Myocyte (in vitro differentiated cells): ENCODE measurements around the gene TOB1. TPM values are rescaled to one million over a fixed set of nuclear protein-coding genes. Genes with fewer than 3 reads are reported as not detected.
"Not testable (repeated sequence)": the region's sequence is repeated elsewhere in the genome, so short reads cannot be mapped to it uniquely, and the experiment has no call there.

Source experiments
- DNase-seq: peaks from one replicate; pipeline ENCODE4 v3.0.0-alpha.2; 2012; ENCODE audit warnings: low read depth
- total RNA-seq: library from RNA; depleted of rRNA; stranded (reverse); fragments of >200 nt; gene quantifications from 2 replicates; pipeline ENCODE4 v1.2.3, GENCODE V29; 2014

The TOB1 gene
- total RNA-seq, 1 donor from 2014 or later = 26.3 TPM

- no peak for DNase-seq
These were observed 32.3 kb upstream of the TOB1 start for GRCh38 chr17:50898369-50899004.

GRCh38 chr17:50894513-50894912, 28.4 kb upstream of the TOB1 start:
- not testable (repeated sequence) for DNase-seq

GRCh38 chr17:50893183-50893993, 27.2 kb upstream of the TOB1 start:
- DNase-seq = no peak

GRCh38 chr17:50892101-50892776, 26.1 kb upstream of the TOB1 start:
- no peak for DNase-seq

GRCh38 chr17:50891577-50891989, 25.4 kb upstream of the TOB1 start:
- DNase-seq = no peak

- no peak for DNase-seq
These were observed 24.7 kb upstream of the TOB1 start for GRCh38 chr17:50890675-50891516.

- no peak for DNase-seq
These were observed 23.5 kb upstream of the TOB1 start for GRCh38 chr17:50889528-50890118.

- no peak for DNase-seq
These were observed 21.6 kb upstream of the TOB1 start for GRCh38 chr17:50887705-50888245.

- no peak for DNase-seq
These were observed 18.5 kb upstream of the TOB1 start for GRCh38 chr17:50884439-50885311.

- no peak for DNase-seq
These were observed 17.8 kb upstream of the TOB1 start for GRCh38 chr17:50883850-50884438.

GRCh38 chr17:50882851-50883250, 16.7 kb upstream of the TOB1 start:
- DNase-seq = no peak

- no peak for DNase-seq
These were observed 15.0 kb upstream of the TOB1 start for GRCh38 chr17:50881182-50881581.

- DNase-seq = no peak
These were observed 12.9 kb upstream of the TOB1 start for GRCh38 chr17:50879086-50879485.

- DNase-seq = no peak
These were observed 11.7 kb upstream of the TOB1 start for GRCh38 chr17:50877838-50878237.

GRCh38 chr17:50877042-50877441, 10.9 kb upstream of the TOB1 start:
- DNase-seq = not testable (repeated sequence)

- DNase-seq = no peak
These were observed 8.9 kb upstream of the TOB1 start for GRCh38 chr17:50875074-50875473.

GRCh38 chr17:50872710-50873424, 6.7 kb upstream of the TOB1 start:
- DNase-seq = peak; percentile 62

GRCh38 chr17:50871898-50872297, 5.7 kb upstream of the TOB1 start:
- no peak for DNase-seq

- no peak for DNase-seq
These were observed 5.2 kb upstream of the TOB1 start for GRCh38 chr17:50871364-50871763.
